Right lobe of liver (tissue), 4 donors: ENCODE measurements around the gene ZNF549.

Source experiments
- CTCF ChIP-seq, 4 donors: fragments of 200-600 bp in 3 of 4; fragments of 450-650 bp in 1 of 4; IDR thresholded peaks; one replicate each; pipeline versions ENCODE4 v1.5.1 to v1.8.0; 2016 to 2022; ENCODE audit warnings: antibody characterized with exemption in 4 of 4, mild to moderate bottlenecking in 2 of 4
- POLR2A ChIP-seq: fragments of 450-650 bp; IDR thresholded peaks from one replicate; pipeline ENCODE4 v1.6.1; 2017; ENCODE audit warnings: antibody characterized with exemption, mild to moderate bottlenecking
- donor health status: DM: no; HTN: no; CAD: no.
- donor health status: DM: no; HTN: no; CAD: no.
- donor health status: DM: no; HTN: yes; CAD: no.

GRCh38 chr19:57583521-57584416 is 56.6 kb downstream of the ZNF549 start, which contains the start of gene ZIK1:
- TF ChIP-seq POLR2A: no peak
- TF ChIP-seq CTCF (IDR thresholded peaks at IDR 0.05): no peak
